GM20000 (cell line): Measurements from ENCODE around the gene AQP7.
"Not testable (repeated sequence)": the region's sequence is repeated elsewhere in the genome, so short reads cannot be mapped to it uniquely, and the experiment has no call there.

ENCODE experiments used
- DNase-seq: peaks from one replicate; pipeline ENCODE4 v3.0.0; 2012; ENCODE audit warnings: low spot score
- TF ChIP-seq, protein P1 (sequence below): IDR thresholded peaks from 2 replicates; pipeline ENCODE4 v1.5.1; 2012; ENCODE audit warnings: mild to moderate bottlenecking, control low read depth; ENCODE audit errors: extremely low read depth, missing control alignments

The AQP7 gene

DNA sequence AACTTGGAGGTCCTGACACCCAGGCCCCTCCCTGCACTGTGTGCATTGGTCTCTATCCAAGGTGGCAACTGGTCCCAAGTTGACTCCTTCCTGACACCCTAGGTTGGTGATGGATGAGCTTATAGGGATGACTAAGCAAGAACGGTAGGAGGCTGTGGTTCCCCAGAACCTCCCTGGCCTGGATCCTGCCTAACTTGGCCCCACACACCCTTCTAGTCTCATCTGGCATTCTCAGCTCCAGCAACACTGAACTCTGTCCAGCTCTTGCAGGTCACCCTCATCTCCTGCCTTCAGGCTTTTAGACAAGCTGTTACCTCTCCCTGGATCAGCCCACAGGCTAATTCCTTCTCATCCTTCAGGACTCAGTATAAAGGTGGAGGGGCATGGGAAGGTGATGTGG lies 28.6 kb upstream of the AQP7 start:
- TF ChIP-seq, protein P1, sequence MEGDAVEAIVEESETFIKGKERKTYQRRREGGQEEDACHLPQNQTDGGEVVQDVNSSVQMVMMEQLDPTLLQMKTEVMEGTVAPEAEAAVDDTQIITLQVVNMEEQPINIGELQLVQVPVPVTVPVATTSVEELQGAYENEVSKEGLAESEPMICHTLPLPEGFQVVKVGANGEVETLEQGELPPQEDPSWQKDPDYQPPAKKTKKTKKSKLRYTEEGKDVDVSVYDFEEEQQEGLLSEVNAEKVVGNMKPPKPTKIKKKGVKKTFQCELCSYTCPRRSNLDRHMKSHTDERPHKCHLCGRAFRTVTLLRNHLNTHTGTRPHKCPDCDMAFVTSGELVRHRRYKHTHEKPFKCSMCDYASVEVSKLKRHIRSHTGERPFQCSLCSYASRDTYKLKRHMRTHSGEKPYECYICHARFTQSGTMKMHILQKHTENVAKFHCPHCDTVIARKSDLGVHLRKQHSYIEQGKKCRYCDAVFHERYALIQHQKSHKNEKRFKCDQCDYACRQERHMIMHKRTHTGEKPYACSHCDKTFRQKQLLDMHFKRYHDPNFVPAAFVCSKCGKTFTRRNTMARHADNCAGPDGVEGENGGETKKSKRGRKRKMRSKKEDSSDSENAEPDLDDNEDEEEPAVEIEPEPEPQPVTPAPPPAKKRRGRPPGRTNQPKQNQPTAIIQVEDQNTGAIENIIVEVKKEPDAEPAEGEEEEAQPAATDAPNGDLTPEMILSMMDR: no peak
- DNase-seq: no peak

DNA sequence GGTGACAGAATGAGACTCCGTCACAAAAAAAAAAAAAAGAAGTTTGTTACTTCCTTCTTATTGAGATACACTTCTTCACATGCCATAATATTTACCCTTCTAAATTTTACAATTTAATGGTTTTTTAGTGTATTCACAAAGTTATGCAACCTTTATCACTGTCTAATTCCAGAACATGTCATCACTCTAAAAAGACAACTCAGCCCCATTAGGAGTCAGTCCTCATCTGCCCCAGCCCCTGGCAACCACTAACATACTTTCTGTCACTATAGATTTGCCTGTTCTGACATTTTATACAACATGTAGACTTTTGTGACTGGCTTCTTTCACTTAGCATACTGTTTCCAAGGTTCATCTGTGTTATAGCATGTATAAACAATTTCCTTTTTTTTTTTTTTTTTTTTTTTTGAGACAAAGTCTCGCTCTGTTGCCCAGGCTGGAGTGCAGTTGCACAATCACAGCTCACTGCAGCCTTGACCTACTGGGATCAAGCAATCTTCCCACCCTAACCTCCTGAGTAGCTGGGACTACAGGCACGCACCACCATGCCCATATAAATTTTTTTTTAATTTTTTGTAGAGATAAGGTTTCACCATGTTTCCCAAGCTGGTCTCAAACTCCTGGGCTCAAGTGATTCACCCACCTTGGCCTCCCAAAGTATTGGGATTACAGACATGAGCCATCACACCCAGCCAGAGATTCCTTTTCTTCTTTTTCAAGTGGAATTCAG lies 27.1 kb upstream of the AQP7 start:
- TF ChIP-seq, protein P1: no peak
- DNase-seq: no peak

DNA sequence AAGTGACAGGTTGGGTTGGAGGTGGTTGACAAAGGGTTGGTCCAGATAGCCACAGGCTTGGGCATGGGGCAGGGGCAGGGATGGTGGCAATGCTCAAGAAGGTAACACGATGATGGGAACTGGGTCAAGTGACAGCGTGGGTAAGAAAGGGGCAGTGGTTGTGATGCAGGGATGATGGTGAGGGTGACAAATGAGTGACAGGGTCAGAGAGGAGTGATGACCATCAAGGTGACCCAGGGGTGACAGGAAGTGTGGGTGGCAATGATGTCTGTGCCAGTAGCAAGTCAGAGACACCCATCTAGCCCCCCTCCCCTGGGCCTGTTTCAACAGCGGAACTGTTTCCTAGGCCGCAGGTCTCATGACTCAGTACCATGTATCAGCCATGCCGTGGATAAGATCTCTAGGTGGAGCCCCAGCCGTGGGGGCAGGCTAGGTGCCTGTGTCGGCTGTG lies 24.5 kb upstream of the AQP7 start:
- TF ChIP-seq, protein P1: no peak
- no peak for DNase-seq

DNA sequence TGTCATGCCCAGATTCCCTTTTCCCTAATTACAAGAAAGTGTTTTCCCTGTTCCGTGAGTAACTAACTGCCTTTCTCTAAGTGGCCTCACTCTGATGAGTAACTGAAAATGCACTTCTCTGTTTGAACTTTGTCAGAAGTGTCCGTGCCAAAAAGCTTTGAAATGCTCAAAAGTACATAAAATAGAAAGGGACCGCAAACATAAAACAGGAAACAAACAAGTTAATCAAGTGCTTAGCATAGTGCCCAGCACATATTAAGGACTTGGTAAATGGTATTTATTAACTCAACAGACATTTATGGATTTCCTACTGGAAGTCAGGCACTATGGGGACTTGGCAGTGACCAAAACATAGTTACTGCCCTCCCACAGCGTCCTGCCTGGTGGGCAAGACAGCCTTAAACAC lies 22.8 kb upstream of the AQP7 start:
- TF ChIP-seq, protein P1: no peak
- DNase-seq: no peak

DNA sequence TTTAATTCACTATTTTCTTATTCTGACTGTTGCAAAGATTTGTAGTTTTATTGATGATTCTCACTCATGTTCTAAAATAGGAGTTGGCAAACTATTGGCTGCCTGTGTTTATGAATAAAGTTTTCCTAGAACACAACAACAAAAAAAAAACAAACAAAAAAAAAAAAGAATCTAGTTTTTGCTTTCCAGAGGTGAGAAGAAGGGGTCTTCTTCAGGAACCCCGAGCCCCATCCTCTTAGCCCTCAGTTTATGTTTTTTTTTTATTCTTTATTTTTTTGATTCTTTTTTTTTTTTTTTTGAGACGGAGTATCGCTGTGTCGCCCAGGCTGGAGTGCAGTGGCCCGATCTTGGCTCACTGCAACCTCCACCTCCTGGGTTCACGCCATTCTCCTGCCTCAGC lies 22.1 kb upstream of the AQP7 start:
- DNase-seq: not testable (repeated sequence)

DNA sequence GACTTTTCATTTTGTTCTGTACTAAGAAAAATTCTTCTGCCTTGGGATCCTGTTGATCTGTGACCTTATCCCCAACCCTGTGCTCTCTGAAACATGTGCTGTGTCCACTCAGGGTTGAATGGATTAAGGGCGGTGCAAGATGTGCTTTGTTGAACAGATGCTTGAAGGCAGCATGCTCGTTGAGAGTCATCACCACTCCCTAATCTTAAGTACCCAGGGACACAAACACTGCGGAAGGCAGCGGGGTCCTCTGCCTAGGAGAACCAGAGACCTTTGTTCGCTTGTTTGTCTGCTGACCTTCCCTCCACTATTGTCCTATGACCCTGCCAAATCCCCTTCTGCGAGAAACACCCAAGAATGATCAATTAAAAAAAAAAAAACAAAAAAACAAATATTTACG lies 21.7 kb upstream of the AQP7 start:
- not testable (repeated sequence) for DNase-seq

DNA sequence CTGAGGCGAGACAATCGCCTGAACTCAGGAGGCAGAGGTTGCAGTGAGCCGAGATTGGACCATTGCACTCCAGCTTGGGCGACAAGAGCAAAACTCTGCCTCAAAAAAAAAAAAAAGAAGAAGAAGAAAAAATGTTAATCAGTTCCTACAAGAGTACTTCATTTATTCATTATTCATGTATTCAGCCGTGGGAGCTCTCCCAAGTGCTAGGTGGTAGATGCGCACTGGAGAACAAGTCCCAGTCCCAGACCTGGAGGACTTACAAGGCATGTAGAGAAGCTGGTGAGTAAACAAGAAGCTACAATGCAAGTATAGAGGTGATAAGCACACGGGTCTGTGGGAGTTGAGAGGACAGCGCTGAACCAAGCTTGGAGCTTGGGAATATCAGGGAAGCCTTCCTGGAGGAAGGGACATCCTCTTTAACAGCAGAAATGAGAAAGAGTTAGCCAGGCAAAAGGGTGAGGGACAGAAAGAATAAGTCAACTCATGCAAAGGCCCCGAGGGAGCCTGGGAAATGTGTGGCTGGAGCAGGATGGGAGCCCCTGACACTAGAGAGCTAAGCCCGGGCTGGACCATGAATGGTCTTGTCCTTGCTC lies 17.4 kb upstream of the AQP7 start:
- no peak for DNase-seq
- TF ChIP-seq, protein P1: no peak

DNA sequence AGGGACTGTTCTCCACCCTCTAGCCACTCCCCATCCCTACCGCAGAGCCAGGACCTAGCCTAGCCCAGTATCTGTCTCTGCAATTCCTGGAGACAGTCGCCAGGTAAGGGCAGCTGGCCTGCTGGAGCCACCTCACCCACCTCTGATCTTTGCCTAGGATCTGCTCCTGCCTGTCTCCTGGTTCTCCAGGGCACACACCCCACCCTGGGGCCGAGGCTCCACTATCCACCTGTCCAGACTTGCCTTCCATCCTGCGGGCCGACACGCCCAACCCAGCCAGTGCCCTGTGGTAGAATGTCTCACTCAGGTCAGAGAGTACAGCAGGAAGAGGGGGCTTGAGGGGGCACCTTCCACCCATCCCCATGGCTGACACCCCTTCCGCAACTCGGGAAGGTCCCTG lies 15.7 kb upstream of the AQP7 start:
- TF ChIP-seq, protein P1: no peak
- no peak for DNase-seq
